Stimulated activated CD4-positive, alpha-beta T cell treated with anti-CD3 and anti-CD28 coated beads, Interleukin-4, amount 100 ng/mL, for 1 hour (primary cell): Measurements from ENCODE around the gene RRP36.

Experiments used
- DNase-seq: peaks from one replicate; pipeline ENCODE4 v3.0.0-alpha.2; 2020

The RRP36 gene

DNA sequence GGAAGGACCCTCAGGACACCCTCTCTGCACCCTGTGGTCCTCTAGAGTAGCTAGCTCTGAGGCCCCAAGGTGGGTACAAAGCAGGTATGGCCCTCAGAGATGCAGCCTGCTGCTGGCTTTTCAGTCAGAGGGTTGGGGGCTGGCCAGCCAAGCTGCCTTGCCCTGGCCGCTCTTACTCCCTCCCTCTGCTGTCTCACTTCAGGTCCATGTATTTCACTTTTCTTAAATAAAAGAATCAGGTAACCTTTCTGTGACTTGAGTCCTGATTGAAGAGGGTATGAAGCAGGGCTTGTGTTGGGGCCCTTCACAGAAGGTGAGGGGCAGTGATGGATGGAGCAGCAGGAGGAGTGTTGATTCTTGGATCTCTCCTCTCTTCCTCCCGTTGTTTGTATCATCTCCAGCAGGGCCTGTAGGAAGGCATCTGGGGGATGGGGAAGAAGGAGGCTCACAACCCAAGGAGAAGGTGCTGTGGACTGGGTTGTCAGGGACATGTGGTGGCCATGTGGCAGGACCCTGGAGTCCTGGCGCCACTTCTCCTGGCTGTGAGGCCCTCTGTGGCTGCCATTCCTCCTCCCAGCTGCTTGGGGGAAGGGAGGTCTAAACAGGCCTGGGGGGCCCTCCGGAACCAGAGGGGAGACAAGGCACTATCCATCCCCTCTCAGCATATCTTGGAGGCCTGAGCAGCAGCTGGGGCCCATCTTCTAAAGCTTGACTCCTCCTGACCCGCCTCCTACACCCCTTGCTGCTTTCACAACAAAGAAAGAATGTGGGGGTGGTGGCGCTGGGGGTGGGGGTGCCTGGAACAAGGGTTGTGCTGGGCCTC, 53.6 kb downstream of the RRP36 start:
- no peak for DNase-seq

GRCh38 chr6:43075670-43076463, 54.4 kb downstream of the RRP36 start, which contains the start of gene PTK7:
PTK7 (plus strand) TSS chr6:43076314; CDS start chr6:43076489, 175 bp downstream.
- DNase-seq: peak; percentile 43

GRCh38 chr6:43076464-43077332, 55.3 kb downstream of the RRP36 start:
- no peak for DNase-seq

DNA sequence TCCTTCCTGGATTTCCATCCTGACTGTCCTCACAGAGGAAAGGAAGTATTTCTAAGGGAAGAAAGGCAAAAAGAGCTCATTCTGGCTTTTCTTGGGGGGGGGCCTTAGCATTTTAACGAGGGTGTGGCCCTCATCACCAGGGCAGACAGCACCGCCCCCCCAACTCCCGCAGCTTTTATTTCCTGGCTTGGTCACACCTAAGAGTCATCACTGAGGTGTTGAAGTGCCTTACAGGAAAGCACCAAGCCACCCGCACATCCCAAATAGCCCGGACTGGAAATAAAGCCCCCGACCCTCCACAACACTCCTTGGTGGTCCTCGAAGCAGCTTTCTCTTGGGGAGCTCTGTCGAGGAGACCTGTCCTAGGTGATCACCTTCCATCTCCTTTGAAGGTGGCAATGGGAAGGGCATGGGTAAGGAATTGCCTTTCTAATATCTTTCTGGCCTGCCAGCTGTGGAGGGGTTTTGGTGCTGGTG, 55.9 kb downstream of the RRP36 start:
- DNase-seq: no peak

GRCh38 chr6:43077981-43078511, 56.6 kb downstream of the RRP36 start:
- DNase-seq: no peak

DNA sequence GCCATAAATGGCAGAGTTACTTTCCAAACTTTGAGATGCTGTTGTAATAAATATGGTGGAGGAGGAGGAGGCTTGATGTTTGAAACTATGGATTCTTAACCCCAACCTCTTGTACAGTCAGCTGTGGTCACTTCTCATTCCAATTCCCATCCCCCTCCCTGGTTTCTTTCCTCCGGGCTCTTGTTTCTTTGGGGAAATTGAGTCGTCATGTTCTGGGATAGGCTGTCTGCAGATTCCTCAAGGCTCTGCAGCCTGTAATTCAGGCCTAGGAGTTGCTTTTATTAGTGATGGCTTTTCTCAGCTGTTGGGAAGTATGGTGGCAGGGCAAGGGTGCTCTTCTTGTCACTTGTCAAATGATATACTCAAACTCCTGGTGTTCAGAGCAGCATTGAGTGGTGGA, 57.3 kb downstream of the RRP36 start:
- no peak for DNase-seq
